HL-60 (cell line): ENCODE results near the gene RALGPS2.

ENCODE experiments used
- DNase-seq, 2 experiments: peaks; one replicate each; pipeline ENCODE4 v3.0.0-alpha.2; 2010 to 2020; ENCODE audit warnings: low read depth in 1 of 2, low spot score in 1 of 2
- H3K27ac ChIP-seq: fragments of 250-450 bp; sonication (Bioruptor Pico); replicated peaks from 2 replicates; pipeline ENCODE4 v1.5.1; 2020; ENCODE audit warnings: mild to moderate bottlenecking, moderate library complexity
- H3K27me3 ChIP-seq: fragments of 250-450 bp; sonication (Bioruptor Pico); 2 replicates; pipeline ENCODE4 v1.5.1; 2021; ENCODE audit warnings: mild to moderate bottlenecking, moderate library complexity; ENCODE audit not compliant: insufficient read depth, poor library complexity, severe bottlenecking
- H3K4me3 ChIP-seq: replicated peaks from 2 replicates; pipeline ENCODE4 v1.5.1; 2011; ENCODE audit warnings: mild to moderate bottlenecking, control low read depth, low read length; ENCODE audit not compliant: insufficient read depth
- CTCF ChIP-seq: IDR thresholded peaks from one replicate; pipeline ENCODE4 v1.5.1; 2011; ENCODE audit warnings: low read length, control low read depth, inconsistent platforms; ENCODE audit not compliant: insufficient read depth
- GABPA ChIP-seq: IDR thresholded peaks from 2 replicates; pipeline ENCODE4 v1.6.1; 2012; ENCODE audit warnings: low read depth
- POLR2AphosphoS5 ChIP-seq: IDR thresholded peaks from 2 replicates; pipeline ENCODE4 v1.6.1; 2012; ENCODE audit warnings: low read depth
- REST ChIP-seq: IDR thresholded peaks from 2 replicates; pipeline ENCODE4 v1.6.1; 2012; ENCODE audit warnings: low read depth; ENCODE audit not compliant: insufficient replicate concordance
- SPI1 ChIP-seq: IDR thresholded peaks from 2 replicates; pipeline ENCODE4 v1.6.1; 2012; ENCODE audit warnings: low read depth, mild to moderate bottlenecking, borderline replicate concordance

RALGPS2 gene

GRCh38 chr1:178740924-178741323, 15.9 kb downstream of the RALGPS2 start:
- Histone ChIP-seq H3K27me3 (no peaks in the 10 kb centered on the region), H3K27ac (no peak overlapping the region), H3K4me3 (no peak overlapping the region)
- TF ChIP-seq SPI1 (no peak), CTCF (no peak), GABPA (no peak), POLR2AphosphoS5 (no peak), REST (no peak)
- no peak for DNase-seq

GRCh38 chr1:178743801-178744200, 18.8 kb downstream of the RALGPS2 start:
- no peak overlapping the region for H3K27ac ChIP-seq
- no peak for DNase-seq

GRCh38 chr1:178745260-178745659, 20.2 kb downstream of the RALGPS2 start:
- no peak overlapping the region for H3K27ac ChIP-seq
- no peak overlapping the region for H3K4me3 ChIP-seq
- DNase-seq: no peak
- H3K27me3 ChIP-seq: no peaks in the 10 kb centered on the region
- TF ChIP-seq POLR2AphosphoS5 (no peak), SPI1 (no peak), CTCF (no peak), GABPA (no peak), REST (no peak)

More at GRCh38 chr1:178743801-178744200, 18.8 kb downstream of the RALGPS2 start:
- no peak for TF ChIP-seq GABPA
- TF ChIP-seq CTCF: no peak
- TF ChIP-seq POLR2AphosphoS5: no peak
- no peak for TF ChIP-seq REST
- TF ChIP-seq SPI1: no peak
- no peaks in the 10 kb centered on the region for H3K27me3 ChIP-seq
- no peak overlapping the region for H3K4me3 ChIP-seq
